ENCODE measurements around the gene CD6. TPM values are rescaled to one million over a fixed set of nuclear protein-coding genes. Genes with fewer than 3 reads are reported as not detected.

Gene CD6
- total RNA-seq, 1 experiment from 2014 or later = 0.23 TPM

GRCh38 chr11:60929764-60930163 lies 41.7 kb upstream of the CD6 start:
- TF ChIP-seq CTCF (IDR thresholded peaks at IDR 0.05; ENCODE audit: insufficient read depth in 1 of 2, low read depth in 1 of 2, low read length in 1 of 2, severe bottlenecking in 1 of 2, unreplicated experiment in 1 of 2) = no peak
- peaks cover 3% of the 10 kb centered on the region for H3K36me3 ChIP-seq (ENCODE audit: control insufficient read depth, insufficient read depth, low read length)
- Mint-ChIP-seq H3K9me3 (ENCODE audit: unreplicated experiment) (no peaks in the 10 kb centered on the region), H3K36me3 (ENCODE audit: insufficient read depth, unreplicated experiment) (peaks cover 25% of the 10 kb centered on the region), H3K4me3 (ENCODE audit: unreplicated experiment) (no peak overlapping the region), H3K27ac (ENCODE audit: unreplicated experiment) (no peak overlapping the region), H3K27me3 (ENCODE audit: insufficient read depth, unreplicated experiment) (no peaks in the 10 kb centered on the region), H3K4me1 (ENCODE audit: low read depth, unreplicated experiment) (peaks cover 13% of the 10 kb centered on the region)
- no peak for DNase-seq
- ChIA-PET POLR2A (no interaction called here), CTCF (no interaction called here)
- no peaks in the 10 kb centered on the region for H3K9me3 ChIP-seq
- peaks cover 10% of the 10 kb centered on the region for H3K4me1 ChIP-seq
- intact Hi-C loops (cut with micrococcal nuclease; ENCODE audit: unreplicated experiment) = no loop called here
- H3K4me3 ChIP-seq (ENCODE audit: low read depth, low read length) = no peak overlapping the region
- H3K27me3 ChIP-seq (replicated peaks; ENCODE audit: control insufficient read depth, insufficient read depth, low read length) = no peaks in the 10 kb centered on the region
- BruUV-seq (replicated peaks) = no TSS peak

- no peak for TF ChIP-seq CTCF (IDR thresholded peaks at IDR 0.05; ENCODE audit: insufficient read depth in 1 of 2, low read depth in 1 of 2, low read length in 1 of 2, severe bottlenecking in 1 of 2, unreplicated experiment in 1 of 2)
- Mint-ChIP-seq H3K27me3 (ENCODE audit: insufficient read depth, unreplicated experiment) (no peaks in the 10 kb centered on the region), H3K36me3 (ENCODE audit: insufficient read depth, unreplicated experiment) (peaks cover 20% of the 10 kb centered on the region), H3K27ac (ENCODE audit: unreplicated experiment) (no peak overlapping the region), H3K9me3 (ENCODE audit: unreplicated experiment) (no peaks in the 10 kb centered on the region), H3K4me3 (ENCODE audit: unreplicated experiment) (no peak overlapping the region), H3K4me1 (ENCODE audit: low read depth, unreplicated experiment) (peaks cover 8% of the 10 kb centered on the region)
- no peak for DNase-seq
- Histone ChIP-seq H3K27me3 (replicated peaks; ENCODE audit: control insufficient read depth, insufficient read depth, low read length) (no peaks in the 10 kb centered on the region), H3K4me1 (peaks cover 7% of the 10 kb centered on the region), H3K36me3 (ENCODE audit: control insufficient read depth, insufficient read depth, low read length) (peaks cover 3% of the 10 kb centered on the region), H3K9me3 (no peaks in the 10 kb centered on the region), H3K4me3 (ENCODE audit: low read depth, low read length) (no peak overlapping the region)
- POLR2A ChIA-PET = no interaction called here
- CTCF ChIA-PET = no interaction called here
- BruUV-seq (replicated peaks) = no TSS peak
- intact Hi-C loops (cut with micrococcal nuclease; ENCODE audit: unreplicated experiment) = no loop called here
Observed at GRCh38 chr11:60930394-60930793, 41.1 kb upstream of the CD6 start.

GRCh38 chr11:60931917-60932316 lies 39.6 kb upstream of the CD6 start:
- no peak overlapping the region for H3K27ac Mint-ChIP-seq (ENCODE audit: unreplicated experiment)
- CTCF ChIA-PET = no interaction called here
- H3K9me3 Mint-ChIP-seq (ENCODE audit: unreplicated experiment) = no peaks in the 10 kb centered on the region
- Histone ChIP-seq H3K9me3 (no peaks in the 10 kb centered on the region), H3K27me3 (replicated peaks; ENCODE audit: control insufficient read depth, insufficient read depth, low read length) (no peaks in the 10 kb centered on the region), H3K36me3 (ENCODE audit: control insufficient read depth, insufficient read depth, low read length) (peaks cover 3% of the 10 kb centered on the region), H3K4me1 (no peaks in the 10 kb centered on the region), H3K4me3 (ENCODE audit: low read depth, low read length) (no peak overlapping the region)
- no peak for TF ChIP-seq CTCF (IDR thresholded peaks at IDR 0.05; ENCODE audit: insufficient read depth in 1 of 2, low read depth in 1 of 2, low read length in 1 of 2, severe bottlenecking in 1 of 2, unreplicated experiment in 1 of 2)
- no peaks in the 10 kb centered on the region for H3K4me1 Mint-ChIP-seq (ENCODE audit: low read depth, unreplicated experiment)
- H3K27me3 Mint-ChIP-seq (ENCODE audit: insufficient read depth, unreplicated experiment) = no peaks in the 10 kb centered on the region
- POLR2A ChIA-PET = no interaction called here
- intact Hi-C loops (cut with micrococcal nuclease; ENCODE audit: unreplicated experiment) = no loop called here
- no peak for DNase-seq
- H3K36me3 Mint-ChIP-seq (ENCODE audit: insufficient read depth, unreplicated experiment) = peaks cover 24% of the 10 kb centered on the region
- no peak overlapping the region for H3K4me3 Mint-ChIP-seq (ENCODE audit: unreplicated experiment)
- no TSS peak for BruUV-seq (replicated peaks)
